Liver (tissue), 9 donors: Measurements from ENCODE around the gene CTU2. TPM values are rescaled to one million over a fixed set of nuclear protein-coding genes. Genes with fewer than 3 reads are reported as not detected.

Experiments used
- DNase-seq: peaks from one replicate; pipeline ENCODE4 v3.0.0-alpha.2; 2017; ENCODE audit warnings: low spot score
- H3K27ac ChIP-seq, 2 donors: one replicate each; pipeline ENCODE4 v1.7.0; 2013; ENCODE audit warnings: inconsistent platforms in 2 of 2, low read length in 2 of 2, control low read depth in 1 of 2, low read depth in 1 of 2, mild to moderate bottlenecking in 1 of 2
- H3K27me3 ChIP-seq, 4 donors: one replicate each; pipeline versions ENCODE4 v1.6.1 to v1.7.0; 2013; ENCODE audit warnings: low read length in 3 of 4, inconsistent platforms in 1 of 4, mild to moderate bottlenecking in 1 of 4, moderate library complexity in 1 of 4; ENCODE audit not compliant: control insufficient read depth in 4 of 4, insufficient read depth in 4 of 4
- H3K36me3 ChIP-seq, 4 donors: one replicate each; pipeline versions ENCODE4 v1.6.1 to v1.7.0; 2013; ENCODE audit warnings: low read length in 3 of 4, mild to moderate bottlenecking in 3 of 4, low read depth in 1 of 4, moderate library complexity in 1 of 4; ENCODE audit not compliant: control insufficient read depth in 4 of 4, insufficient read depth in 3 of 4
- H3K4me1 ChIP-seq, 4 donors: one replicate each; pipeline versions ENCODE4 v1.6.1 to v1.7.0; 2013; ENCODE audit warnings: low read length in 3 of 4, mild to moderate bottlenecking in 3 of 4, moderate library complexity in 1 of 4; ENCODE audit not compliant: control insufficient read depth in 4 of 4, insufficient read depth in 4 of 4
- H3K4me3 ChIP-seq, 3 donors: one replicate each; pipeline versions ENCODE4 v1.6.1 to v1.7.0; 2013; ENCODE audit warnings: low read length in 3 of 3, control low read depth in 1 of 3, low read depth in 1 of 3, mild to moderate bottlenecking in 1 of 3
- H3K9ac ChIP-seq, 2 donors: one replicate each; pipeline ENCODE4 v1.7.0; 2013; ENCODE audit warnings: low read length in 2 of 2, mild to moderate bottlenecking in 2 of 2, moderate library complexity in 2 of 2, control low read depth in 1 of 2, low read depth in 1 of 2
- H3K9me3 ChIP-seq, 4 donors: one replicate each; pipeline versions ENCODE4 v1.6.1 to v1.7.0; 2013; ENCODE audit warnings: low read length in 3 of 4; ENCODE audit not compliant: control insufficient read depth in 4 of 4
- CTCF ChIP-seq: fragments of 150-350 bp; IDR thresholded peaks from 2 replicates; pipeline ENCODE4 v1.5.1; 2017; ENCODE audit warnings: improper control_type of control experiment, low read depth, low read length; ENCODE audit not compliant: missing input control
- EGR1 ChIP-seq, 2 donors: IDR thresholded peaks; 2 replicates each; pipeline ENCODE4 v1.6.1; 2016 to 2018; ENCODE audit warnings: antibody characterized with exemption in 2 of 2, low read depth in 2 of 2
- FOXA1 ChIP-seq: IDR thresholded peaks from 2 replicates; pipeline ENCODE4 v1.6.1; 2016; ENCODE audit warnings: antibody characterized with exemption
- FOXA2 ChIP-seq: IDR thresholded peaks from 2 replicates; pipeline ENCODE4 v1.6.1; 2016; ENCODE audit warnings: antibody characterized with exemption
- GABPA ChIP-seq, 2 donors: IDR thresholded peaks in 1 of 2; conservative IDR thresholded peaks in 1 of 2; 2 replicates each; pipeline ENCODE4 v1.6.1; 2016; ENCODE audit warnings: antibody characterized with exemption in 2 of 2, mild to moderate bottlenecking in 1 of 2, moderate library complexity in 1 of 2
- HNF4A ChIP-seq, 2 donors: conservative IDR thresholded peaks; 2 replicates each; pipeline ENCODE4 v1.6.1; 2016; ENCODE audit warnings: antibody characterized with exemption in 2 of 2, mild to moderate bottlenecking in 2 of 2
- HNF4G ChIP-seq: IDR thresholded peaks from 2 replicates; pipeline ENCODE4 v1.6.1; 2016; ENCODE audit warnings: antibody characterized with exemption
- JUND ChIP-seq, 2 donors: IDR thresholded peaks; 2 replicates each; pipeline ENCODE4 v1.6.1; 2016; ENCODE audit warnings: antibody characterized with exemption in 2 of 2
- MAX ChIP-seq: IDR thresholded peaks from 2 replicates; pipeline ENCODE4 v1.6.1; 2016; ENCODE audit warnings: antibody characterized with exemption
- NR2F2 ChIP-seq: IDR thresholded peaks from 2 replicates; pipeline ENCODE4 v1.6.1; 2016; ENCODE audit warnings: antibody characterized with exemption
- RAD21 ChIP-seq, 2 donors: IDR thresholded peaks; 2 replicates each; pipeline ENCODE4 v1.6.1; 2016; ENCODE audit warnings: antibody characterized with exemption in 2 of 2, mild to moderate bottlenecking in 2 of 2
- REST ChIP-seq: IDR thresholded peaks from 2 replicates; pipeline ENCODE4 v1.6.1; 2016; ENCODE audit warnings: antibody characterized with exemption, mild to moderate bottlenecking
- RXRA ChIP-seq, 2 donors: IDR thresholded peaks; 2 replicates each; pipeline ENCODE4 v1.6.1; 2017 to 2018; ENCODE audit warnings: antibody characterized with exemption in 2 of 2, mild to moderate bottlenecking in 1 of 2
- SP1 ChIP-seq: IDR thresholded peaks from 2 replicates; pipeline ENCODE4 v1.6.1; 2018; ENCODE audit warnings: antibody characterized with exemption, mild to moderate bottlenecking
- TAF1 ChIP-seq: conservative IDR thresholded peaks from 2 replicates; pipeline ENCODE4 v1.6.1; 2016; ENCODE audit warnings: antibody characterized with exemption, mild to moderate bottlenecking
- YY1 ChIP-seq: IDR thresholded peaks from 2 replicates; pipeline ENCODE4 v1.6.1; 2016; ENCODE audit warnings: antibody characterized with exemption, mild to moderate bottlenecking
- ZBTB33 ChIP-seq: IDR thresholded peaks from 2 replicates; pipeline ENCODE4 v1.6.1; 2016; ENCODE audit warnings: antibody characterized with exemption
- WGBS: extraction: QIAGEN DNeasy Blood & Tissue Kit; methylation state at CpG from one replicate; pipeline ENCODE4 v1.1.7; 2013; 5-methylcytosine and 5-hydroxymethylcytosine counted together
- polyA plus RNA-seq, 2 donors: library from polyadenylated mRNA; stranded (reverse) in 1 of 2; unstranded in 1 of 2; fragments of 200-250 nt in 1 of 2; fragments of >200 nt in 1 of 2; fragmentation: Nextera tagmentation in 1 of 2; extraction: Ambion mirVana in 1 of 2; gene quantifications; one replicate each; pipeline versions ENCODE4 v1.2.1 to v1.2.3, GENCODE V29; 2013 to 2015
- total RNA-seq, 2 donors: library from RNA; depleted of rRNA; stranded (reverse); fragments of >200 nt; gene quantifications; one replicate each; pipeline ENCODE4 v1.2.3, GENCODE V29; 2014
- donor health status: healthy.
- donor health status: healthy.
- donor health status: healthy.
- donor health status: healthy.
- donor health status: healthy.

The CTU2 gene
- total and polyA plus RNA-seq, 4 donors = 7.0 to 8.5 (median 7.4) TPM

- Histone ChIP-seq H3K4me3 (no peak overlapping the region), H3K27me3 (no peaks in the 10 kb centered on the region), H3K4me1 (no peaks in the 10 kb centered on the region), H3K9me3 (no peaks in the 10 kb centered on the region), H3K36me3 (peaks cover 16 to 88% (median 43%) of the 10 kb centered on the region in 4 donors), H3K27ac (no peak overlapping the region), H3K9ac (no peak overlapping the region)
- no peak for DNase-seq
- WGBS = 96% methylated on average over 39 of the region's 39 CpGs
- TF ChIP-seq CTCF (no peak), FOXA2 (no peak), GABPA (IDR thresholded peaks at IDR 0.05 in 1 of 2, conservative IDR thresholded peaks at IDR 0.05 in 1 of 2) (no peak), HNF4A (conservative IDR thresholded peaks at IDR 0.05) (no peak), NR2F2 (no peak), RAD21 (IDR thresholded peaks at IDR 0.05) (no peak), HNF4G (no peak), TAF1 (no peak), SP1 (no peak)
Measured at GRCh38 chr16:88722784-88723506, 16.6 kb downstream of the CTU2 start.

GRCh38 chr16:88723507-88723887 lies 17.2 kb downstream of the CTU2 start:
- H3K4me1 ChIP-seq = no peaks in the 10 kb centered on the region
- DNase-seq = no peak
- no peak overlapping the region for H3K27ac ChIP-seq
- H3K27me3 ChIP-seq = no peaks in the 10 kb centered on the region
- WGBS = 84% methylated on average over 8 of the region's 8 CpGs
- H3K9me3 ChIP-seq = no peaks in the 10 kb centered on the region
- H3K36me3 ChIP-seq = peaks cover 14 to 85% (median 42%) of the 10 kb centered on the region in 4 donors
- no peak overlapping the region for H3K9ac ChIP-seq
- no peak overlapping the region for H3K4me3 ChIP-seq
- no peak for TF ChIP-seq NR2F2
- TF ChIP-seq EGR1 (IDR thresholded peaks at IDR 0.05; ENCODE audit: low read depth in 2 of 2) = no peak
- TF ChIP-seq RAD21 (IDR thresholded peaks at IDR 0.05) = no peak
- no peak for TF ChIP-seq RXRA (IDR thresholded peaks at IDR 0.05)

GRCh38 chr16:88723911-88724310 lies 17.6 kb downstream of the CTU2 start:
- H3K4me1 ChIP-seq = no peaks in the 10 kb centered on the region
- H3K36me3 ChIP-seq = peaks cover 10 to 81% (median 40%) of the 10 kb centered on the region in 4 donors
- 96% methylated on average over 17 of the region's 17 CpGs for WGBS
- no peaks in the 10 kb centered on the region for H3K9me3 ChIP-seq
- no peak overlapping the region for H3K9ac ChIP-seq
- no peak overlapping the region for H3K4me3 ChIP-seq
- no peaks in the 10 kb centered on the region for H3K27me3 ChIP-seq
- DNase-seq = no peak
- no peak overlapping the region for H3K27ac ChIP-seq
- TF ChIP-seq FOXA2 (no peak), NR2F2 (no peak), HNF4A (conservative IDR thresholded peaks at IDR 0.05) (no peak), JUND (IDR thresholded peaks at IDR 0.05) (no peak), ZBTB33 (no peak), RXRA (IDR thresholded peaks at IDR 0.05) (no peak), YY1 (no peak), CTCF (no peak), FOXA1 (no peak), MAX (no peak), GABPA (IDR thresholded peaks at IDR 0.05 in 1 of 2, conservative IDR thresholded peaks at IDR 0.05 in 1 of 2) (no peak), REST (no peak), HNF4G (no peak), TAF1 (no peak), EGR1 (IDR thresholded peaks at IDR 0.05; ENCODE audit: low read depth in 2 of 2) (no peak), SP1 (no peak), RAD21 (IDR thresholded peaks at IDR 0.05) (no peak)
